Stimulated activated CD4-positive, alpha-beta T cell treated with anti-CD3 and anti-CD28 coated beads, Interleukin-12 subunit alpha, Interleukin-12 subunit beta, amount 100 ng/mL, for 24 hours (primary cell): ENCODE data around the gene EVC.

Experiments
- DNase-seq, 2 experiments: peaks; one replicate each; pipeline ENCODE4 v3.0.0-alpha.2; 2020; ENCODE audit warnings: low read depth in 2 of 2

Gene EVC

DNA sequence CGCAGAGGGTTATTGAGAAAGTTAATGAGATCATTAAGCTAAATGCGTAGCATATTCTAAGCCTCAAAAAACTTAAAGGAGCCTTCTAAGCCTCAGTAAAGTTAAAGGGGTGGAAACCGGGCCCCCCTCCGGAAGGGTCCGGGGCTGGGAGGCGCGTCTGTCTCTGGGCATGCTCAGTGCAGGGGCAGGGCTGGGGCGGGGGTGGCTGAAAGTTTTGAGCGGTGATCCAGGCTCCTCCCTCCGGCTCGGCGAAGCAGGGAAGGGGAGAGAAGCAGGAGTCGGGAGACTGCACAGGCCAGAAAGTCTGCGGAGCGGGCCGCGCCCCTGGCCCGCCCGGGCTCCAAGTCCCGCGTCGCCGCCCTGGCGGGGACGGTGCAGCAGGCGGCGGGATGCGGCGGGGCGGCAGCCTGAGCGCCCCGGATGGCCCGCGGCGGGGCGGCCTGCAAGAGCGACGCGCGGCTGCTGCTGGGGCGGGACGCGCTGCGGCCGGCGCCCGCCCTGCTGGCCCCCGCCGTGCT, at the start of gene EVC:
Gene EVC, plus strand, starts transcription at position 241 of the 518 bp plus-strand sequence. Its CDS starts 180 bp downstream, at position 421.
- DNase-seq: peak in 1 of 2 experiments; percentile 16

DNA sequence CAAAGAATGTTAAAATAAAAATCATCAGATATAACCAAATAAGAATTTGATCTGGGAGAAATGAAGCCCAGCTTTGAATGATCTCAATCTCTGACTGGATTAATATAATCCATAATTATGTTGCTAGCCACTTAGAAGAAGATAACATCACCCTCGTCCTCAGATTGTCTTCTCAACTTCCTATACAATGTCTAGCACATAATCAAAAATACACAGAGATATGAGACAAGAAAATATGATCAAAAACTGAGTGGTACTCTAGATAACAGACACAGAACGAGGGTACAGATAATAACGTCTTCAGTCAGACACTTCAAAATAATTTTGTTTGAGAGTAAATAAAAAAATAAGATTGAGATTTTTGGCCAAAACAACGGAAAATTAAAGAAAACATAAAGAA, 49.8 kb upstream of the EVC start:
- no peak for DNase-seq

DNA sequence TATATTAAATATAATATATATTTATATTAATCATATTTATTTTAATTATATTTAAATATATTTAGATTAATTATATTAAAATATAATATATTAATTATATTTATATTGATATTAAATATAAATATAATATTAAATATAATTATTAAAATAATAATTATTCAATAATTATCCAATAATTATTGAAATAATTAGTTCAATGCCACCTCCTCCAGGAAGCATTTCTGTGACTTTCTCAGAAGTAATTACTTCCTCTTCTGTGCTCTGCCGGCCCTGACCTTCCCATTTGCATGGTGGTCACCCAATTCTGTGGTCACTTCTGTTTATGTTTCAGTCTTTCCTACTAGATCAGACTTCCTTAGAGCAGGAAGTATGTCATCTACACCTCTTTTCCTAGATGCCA, 48.4 kb upstream of the EVC start:
- no peak for DNase-seq

DNA sequence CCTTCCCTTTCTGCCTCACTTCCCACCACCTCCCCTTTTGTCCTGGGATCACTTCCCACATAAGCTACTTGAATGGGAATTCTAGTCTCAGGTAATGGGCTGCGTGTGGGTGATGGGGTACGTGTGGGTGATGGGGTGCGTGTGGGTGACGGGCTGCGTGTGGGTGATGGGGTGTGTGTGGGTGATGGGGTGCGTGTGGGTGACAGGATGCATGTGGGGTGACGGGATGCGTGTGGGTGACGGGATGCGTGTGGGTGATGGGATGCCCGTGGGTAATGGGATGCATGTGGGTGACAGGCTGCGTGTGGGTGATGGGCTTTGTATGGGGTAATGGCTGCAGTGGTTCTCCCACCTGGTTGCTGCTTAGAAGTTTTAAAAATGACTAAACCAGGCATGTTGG, 46.2 kb upstream of the EVC start:
- DNase-seq: no peak

DNA sequence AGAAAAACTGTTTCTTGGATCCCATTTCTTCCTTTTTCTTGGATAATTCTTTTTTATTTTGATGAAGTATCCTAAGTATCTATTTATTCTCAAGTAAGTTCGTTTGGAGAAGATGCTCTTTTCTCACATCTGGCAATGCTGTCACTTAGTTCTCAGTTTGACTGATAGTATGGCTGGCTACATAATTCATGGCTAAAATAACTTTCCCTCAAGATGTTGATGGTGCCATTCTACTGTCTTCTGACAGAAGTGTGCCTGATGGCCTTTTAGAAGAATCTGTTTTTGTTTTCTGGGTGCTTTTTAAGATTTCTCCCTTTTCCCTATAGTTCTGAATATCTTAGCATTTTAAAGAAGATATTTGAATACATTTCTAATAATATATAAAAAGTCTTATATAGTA, 44.3 kb upstream of the EVC start:
- DNase-seq: no peak

DNA sequence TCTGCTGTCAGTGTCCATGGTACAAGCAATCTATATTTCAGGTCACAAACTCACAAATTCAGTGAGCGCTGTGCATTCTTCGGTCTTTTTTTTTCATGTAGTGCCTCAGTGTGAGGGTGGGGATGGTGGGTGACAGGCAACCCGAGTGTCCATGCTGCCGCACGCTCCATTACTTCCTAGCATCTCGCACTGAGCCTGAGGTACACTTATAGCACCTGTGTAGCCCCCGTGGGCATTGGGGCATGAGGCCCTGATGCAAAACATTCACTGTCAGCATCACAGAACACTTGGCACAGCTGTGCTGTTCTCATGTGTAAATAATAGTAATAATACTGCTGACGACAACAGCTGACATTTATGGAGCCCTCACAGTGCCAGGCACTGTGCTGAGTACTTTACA, 34.2 kb upstream of the EVC start:
- no peak for DNase-seq

DNA sequence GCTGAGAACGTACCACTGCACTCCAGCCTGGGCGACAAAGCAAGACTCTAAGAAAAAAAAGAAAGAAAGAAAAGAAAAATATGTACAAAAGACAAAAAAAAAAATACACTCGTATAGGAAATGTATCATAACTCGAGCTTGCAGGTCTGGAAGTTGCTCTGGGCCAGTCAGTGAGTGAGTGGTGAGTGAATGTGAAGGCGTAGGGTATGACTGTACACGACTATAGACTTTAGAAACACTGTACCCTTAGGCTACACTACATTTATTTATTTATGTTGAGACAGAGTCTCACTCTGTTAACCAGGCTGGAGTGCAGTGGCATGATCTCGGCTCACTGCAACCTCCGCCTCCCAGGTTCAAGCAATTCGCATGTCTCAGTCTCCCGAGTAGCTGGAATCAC, 32.0 kb upstream of the EVC start:
- no peak for DNase-seq

DNA sequence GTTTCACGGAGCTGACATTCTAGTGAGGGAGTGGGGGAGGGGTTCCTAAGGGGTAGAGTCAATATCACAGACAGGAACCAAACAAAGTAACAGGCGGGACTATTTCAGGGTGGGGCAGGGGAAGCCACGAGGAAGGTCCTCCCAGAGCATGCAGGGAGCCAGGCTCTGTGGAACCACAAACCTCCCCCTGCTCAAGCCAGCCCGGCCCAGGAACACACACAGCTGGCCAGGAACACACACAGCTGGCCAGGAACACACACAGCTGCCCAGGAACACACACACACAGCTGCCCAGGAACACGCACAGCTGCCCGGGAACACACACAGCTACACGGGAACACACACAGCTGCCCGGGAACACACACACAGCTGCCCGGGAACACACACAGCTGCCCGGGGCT, 27.4 kb upstream of the EVC start:
- no peak for DNase-seq

DNA sequence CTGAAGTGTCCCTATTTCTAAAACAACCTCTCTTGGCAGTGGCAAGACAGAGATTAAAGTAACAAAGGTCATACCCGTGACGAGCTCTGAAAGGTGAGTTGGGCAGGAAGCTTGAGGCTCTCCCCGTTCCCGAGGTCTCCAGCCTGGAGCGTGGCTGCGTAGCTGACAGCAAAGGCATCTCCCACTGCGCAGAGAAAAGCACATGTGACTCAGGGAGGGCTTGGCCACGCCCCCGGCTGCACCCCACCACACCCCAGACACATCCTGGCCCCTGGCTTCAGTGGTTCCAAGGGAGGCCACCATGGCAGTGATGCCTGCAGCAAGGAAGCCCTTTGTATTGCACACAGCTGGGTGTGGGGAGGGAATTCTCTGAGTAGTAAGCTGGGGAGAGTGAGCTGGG, 25.7 kb upstream of the EVC start:
- no peak for DNase-seq

DNA sequence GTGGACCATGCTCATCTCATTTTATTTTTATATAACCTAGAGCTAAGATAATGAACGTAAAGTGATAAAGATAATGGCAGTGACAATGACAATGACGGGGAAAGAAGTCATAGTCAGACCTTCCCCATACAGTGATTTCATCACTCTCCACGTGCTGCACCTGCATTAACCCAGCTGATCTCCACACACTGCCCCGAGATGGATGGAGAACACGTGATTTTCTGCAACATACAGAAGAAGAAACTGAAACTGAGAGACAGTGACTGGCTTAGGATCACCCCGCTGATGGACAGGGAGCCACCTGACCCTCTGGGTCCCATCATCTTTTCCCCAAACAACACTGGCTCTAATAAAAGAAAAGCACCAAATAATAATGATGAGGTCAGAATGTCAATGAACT, 24.7 kb upstream of the EVC start:
- no peak for DNase-seq

DNA sequence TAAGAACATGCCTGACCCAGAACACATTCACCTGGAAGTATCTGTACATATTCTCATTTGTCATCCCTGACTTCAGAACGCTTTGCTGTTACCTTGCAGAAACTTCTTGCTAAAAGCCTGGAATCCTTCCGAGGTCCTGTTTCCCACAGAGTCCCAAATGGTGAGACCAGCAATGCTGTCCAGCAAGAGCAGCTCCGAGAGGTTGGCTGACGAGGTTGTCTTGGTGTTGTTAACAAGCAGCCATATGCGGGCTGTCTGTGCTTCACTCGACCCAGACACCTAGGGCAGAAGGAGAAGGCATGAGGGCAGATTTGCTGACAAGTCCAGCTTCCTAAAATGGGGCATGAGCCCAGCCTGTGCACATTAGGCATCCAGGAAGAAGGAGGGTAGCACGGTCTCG, 21.9 kb upstream of the EVC start:
- DNase-seq: no peak

DNA sequence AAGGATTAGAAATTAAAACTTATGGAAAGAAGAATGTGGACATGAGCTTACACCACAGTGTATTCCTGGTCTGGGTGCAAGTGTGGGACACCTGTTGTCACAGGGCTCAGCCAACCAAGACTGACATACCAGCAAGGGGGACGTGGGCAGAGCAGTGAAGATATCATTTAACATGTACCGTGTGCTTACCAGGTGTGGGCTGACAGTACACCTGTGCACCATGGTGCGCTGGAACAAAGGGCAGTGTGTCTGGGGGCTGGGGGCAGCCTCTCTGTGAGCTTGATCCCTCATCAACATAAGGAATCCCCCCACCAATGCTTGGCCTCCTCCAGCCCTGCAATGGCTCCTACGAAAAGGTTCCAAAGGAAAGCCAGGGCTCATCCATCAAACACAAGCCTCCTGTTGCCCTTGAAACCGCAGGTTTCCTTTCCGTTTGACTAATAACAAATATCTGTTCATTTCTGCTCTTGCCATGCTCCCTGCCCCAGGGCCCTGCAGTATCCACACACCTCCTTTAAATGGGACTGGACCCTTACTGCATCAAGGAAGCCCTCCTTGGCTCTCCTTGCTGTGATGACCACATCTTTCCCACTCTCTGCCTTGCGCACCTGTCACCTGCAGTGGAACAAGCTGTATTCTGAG, 19.4 kb upstream of the EVC start:
- DNase-seq: no peak

DNA sequence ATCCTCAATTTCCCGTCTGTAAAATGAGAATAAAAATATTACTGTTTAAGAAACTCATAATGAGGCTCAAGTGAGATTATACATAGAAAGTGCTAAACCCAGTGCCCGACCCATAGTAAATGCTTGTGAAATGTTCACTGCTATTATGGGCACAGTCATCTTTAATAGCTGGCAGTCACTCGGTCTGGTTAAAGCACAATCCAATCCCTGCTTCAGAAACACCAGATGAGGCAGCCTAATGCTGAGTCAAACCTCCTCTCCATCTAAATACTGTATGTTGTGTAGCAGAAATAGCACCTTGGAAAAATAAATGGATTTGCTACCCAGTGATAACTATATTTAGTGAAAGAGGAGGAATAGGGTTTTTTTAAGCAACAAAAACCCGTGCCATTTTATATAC, 17.1 kb upstream of the EVC start:
- DNase-seq: no peak

DNA sequence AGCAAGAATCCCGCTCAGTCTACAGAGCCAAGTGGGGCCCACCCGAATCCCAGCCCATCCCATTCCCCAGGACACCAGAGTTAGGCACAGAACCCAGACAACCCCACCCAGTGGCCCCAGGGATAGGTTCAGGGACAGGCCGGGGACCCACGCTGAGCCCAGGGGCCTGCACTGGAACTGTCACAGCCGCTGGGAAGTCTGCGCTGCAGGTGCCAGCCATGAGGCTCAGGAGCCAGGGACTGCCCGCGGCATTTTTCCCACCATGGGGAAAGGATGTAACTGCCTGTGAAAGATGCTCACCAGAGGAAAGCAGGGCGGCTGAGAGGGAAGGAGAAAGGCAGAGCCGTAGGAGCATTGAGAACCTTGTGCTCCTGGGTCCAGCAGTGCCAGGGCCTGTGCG, 14.7 kb upstream of the EVC start:
- DNase-seq: no peak

DNA sequence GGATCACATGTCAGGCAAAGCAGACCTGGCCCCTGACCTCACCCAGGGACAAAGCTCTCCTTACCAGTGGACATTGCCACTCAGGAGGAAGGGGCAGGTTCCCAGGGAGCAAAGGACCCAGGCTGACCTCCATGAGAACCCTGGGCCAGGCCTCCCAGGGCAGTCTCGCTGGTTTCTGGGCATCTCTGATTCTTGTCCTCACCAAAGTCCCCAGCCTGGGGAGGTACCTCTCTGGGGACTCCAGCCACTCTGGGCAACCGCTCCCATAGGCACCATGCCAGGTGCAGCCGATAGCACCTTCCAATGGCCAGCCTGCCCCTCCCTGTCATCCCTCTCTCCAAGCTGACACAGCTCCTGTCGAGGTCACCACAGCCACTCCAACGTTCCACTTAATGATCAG, 10.5 kb upstream of the EVC start:
- no peak for DNase-seq

DNA sequence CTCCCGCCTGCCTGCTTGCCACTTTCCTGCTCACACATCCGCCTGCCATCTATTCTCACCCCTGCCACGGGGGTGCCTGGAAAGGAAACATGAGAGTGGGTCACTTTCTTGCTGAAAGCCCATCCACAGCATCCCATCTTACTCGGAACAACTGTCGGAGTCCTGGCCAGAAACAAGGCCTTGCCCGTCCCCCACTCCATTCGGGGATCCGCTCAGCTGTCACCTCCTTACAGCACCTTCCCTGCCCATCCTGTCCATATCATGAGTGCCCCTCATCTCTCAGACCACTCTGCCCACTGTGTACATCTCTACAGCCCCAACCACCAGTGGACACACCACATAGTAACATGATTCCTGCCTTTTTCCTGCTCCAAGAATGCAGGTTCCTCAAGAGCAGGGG, 9.0 kb upstream of the EVC start:
- DNase-seq: no peak

DNA sequence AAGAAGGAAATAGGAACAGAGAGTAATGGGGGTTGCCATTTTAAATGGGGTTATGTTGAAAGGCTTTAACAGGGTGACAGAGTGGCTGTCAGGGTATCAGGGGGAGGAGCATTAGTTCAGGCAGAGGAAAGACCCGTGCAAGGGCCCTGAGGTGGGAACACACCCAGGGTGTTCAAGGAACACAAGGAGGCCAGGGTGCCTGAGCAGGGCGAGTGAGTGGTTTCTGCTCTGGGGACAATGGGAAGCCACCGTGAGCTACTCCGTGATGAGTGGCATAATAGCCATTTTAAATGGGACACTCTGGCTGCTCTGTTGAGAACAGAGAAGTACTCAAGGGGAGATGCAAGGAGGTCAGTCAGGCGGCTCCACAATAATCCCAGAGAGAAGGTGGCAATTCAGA, 7.2 kb upstream of the EVC start:
- DNase-seq: no peak

DNA sequence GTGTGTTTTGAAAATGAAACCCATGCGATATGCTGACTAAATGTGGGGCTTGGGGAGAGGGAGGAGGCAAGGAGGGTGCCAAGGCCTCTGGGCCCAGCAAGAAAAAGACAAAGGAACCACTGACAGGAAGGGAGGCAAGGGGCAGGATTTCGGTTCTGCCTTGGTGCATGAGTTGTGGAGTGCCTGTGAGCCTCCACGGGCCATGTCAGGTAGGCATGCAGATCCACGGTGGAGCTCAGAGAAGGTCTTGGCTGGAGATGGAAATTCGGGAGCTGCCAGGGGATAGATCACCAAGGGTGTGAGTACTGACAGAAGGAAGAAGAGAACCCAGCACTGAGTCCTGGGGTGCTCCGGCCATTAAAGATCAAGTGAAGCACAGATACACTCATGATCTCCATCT, 6.7 kb upstream of the EVC start:
- DNase-seq: no peak

DNA sequence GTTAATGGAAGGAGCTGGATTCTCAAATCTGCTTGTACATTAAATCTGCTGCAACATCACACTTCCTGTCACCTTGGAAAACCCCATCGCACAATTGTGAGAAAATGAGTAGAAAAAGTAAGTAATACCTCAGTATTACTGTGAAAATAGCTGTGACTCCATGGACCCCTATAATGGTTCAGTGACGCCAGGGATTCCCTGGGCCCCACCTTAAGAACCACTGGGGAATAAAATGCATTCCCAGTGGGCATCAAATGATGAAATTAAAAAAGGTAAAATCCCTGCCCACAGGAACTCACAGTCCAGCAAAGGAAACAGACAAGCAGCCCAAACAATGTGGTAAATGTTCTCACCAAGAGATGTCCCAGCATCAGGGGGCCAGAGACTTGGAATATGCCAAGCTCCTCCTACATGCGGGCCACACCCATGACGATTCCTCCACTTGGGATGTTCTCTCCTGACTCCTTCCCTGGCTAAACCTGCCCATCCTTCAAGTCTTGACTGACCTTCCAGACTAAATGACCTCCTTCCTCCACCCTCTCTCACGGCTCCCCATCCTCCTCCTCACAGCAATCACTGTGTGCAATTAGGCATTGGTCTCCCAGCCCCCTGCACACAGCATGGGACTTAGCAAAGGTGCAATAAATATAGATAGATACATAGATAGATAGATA, 5.2 kb upstream of the EVC start:
- DNase-seq: no peak

DNA sequence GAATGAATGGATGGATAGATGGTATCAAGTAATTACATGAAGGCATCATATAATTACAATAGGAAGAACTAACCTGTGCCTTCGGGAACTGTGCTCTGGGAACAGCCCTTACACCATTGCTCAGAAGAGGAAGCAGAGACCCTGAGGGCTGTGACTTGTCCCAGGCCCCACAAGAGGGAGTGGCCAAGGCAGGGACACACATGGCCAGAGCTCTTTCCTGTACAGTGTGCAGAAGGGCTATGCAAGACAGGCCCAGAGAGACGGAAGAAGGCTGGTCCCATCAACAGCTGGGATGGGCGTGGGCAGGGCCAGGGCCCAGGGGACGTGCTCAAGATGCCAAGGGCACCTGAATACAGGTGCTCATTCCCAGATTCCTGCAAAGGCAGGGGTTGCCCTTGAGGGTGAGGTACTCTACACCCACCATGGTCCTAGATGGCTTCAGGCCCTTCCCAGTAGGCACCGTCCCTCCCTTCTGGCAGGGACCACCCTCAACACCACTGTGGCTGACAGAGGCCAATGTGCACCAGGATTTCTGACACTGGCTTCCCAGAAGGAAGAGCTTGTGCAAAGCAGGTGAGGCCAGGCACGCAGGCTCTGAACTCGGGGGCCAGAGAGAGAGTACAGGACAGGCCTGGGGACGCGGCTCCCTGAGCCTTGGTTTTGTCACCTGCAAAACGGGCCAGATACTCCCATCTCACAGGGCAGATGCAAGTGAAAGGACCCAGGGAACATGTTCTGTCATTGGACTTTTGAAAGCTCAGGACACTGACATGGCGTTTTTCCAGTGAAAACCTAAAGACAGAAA, 4.3 kb upstream of the EVC start:
- no peak for DNase-seq

DNA sequence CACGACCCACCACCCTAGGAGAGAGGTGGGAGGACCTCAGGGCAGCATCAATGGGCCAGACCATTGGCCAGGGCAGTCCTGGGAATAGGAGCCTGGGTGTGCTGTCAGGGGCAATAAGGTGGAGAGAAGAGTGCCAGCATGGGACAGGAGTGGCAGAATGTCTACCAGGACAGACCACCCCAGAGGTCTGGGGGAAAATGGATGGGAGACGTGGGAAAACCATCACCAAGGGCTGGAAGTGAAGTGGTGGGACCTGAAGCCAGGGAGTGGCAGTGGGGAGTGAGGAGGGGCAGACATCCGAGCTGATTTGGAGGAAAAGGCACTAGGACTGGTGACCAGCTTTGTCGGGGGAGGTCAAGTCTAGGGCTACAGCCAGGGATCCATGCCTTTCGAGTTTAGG, 3.6 kb upstream of the EVC start:
- DNase-seq: no peak

DNA sequence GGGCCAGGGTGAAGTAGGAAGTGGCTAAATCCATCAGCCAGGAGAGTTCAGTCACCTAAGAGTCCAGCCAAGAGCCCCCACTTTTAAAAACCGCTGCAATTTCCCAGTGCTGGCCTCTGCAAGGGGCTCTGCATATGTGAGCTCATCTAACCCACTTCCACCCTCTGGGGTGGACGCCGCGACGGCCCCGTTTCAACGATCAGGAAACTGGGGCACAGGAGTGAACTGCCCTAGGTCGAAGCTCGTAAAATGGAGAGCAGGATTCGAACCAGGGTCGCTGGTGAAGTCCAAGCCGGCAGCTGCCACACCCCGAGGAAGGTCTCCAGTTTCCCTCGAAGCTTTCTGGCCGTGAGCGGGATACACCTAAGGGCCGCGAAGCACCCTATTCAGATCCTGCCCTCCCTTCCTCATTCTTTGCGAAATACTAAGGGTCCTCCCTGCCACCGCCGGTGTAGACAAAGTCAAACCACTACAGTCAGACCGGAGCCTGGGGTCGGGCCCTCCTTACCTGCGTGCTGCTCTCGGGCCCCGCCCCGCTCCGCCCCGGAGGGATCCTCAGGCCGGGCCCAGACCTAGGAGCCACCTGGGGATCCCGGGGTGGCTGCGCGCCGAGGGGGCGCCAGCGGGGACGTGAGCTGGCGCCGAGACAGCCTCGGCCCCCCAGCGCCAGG, 3.1 kb upstream of the EVC start:
- DNase-seq: no peak
